ENCODE measurements around the gene NUP98. TPM values are rescaled to one million over a fixed set of nuclear protein-coding genes. Genes with fewer than 3 reads are reported as not detected.

Gene NUP98
- total and polyA plus RNA-seq, 10 of the 15 experiments (the other 5 are each of a cell fraction or from before 2014, with no cell fraction given): 21.7 to 108 (median 78.9) TPM

GRCh38 chr11:3641701-3642070, 155.7 kb downstream of the NUP98 start, which contains the start of gene ART5:
Gene ART5 (minus strand): TSS chr11:3641992. CDS start chr11:3641862, 130 bp downstream.
- ChIA-PET RAD21 (ENCODE audit: unreplicated experiment) (no interaction called here), SMC1A (ENCODE audit: uncharacterized antibody, unreplicated experiment) (no interaction called here), CTCF (no interaction called here), POLR2A (no interaction called here)
- Histone ChIP-seq H2AFZ (ENCODE audit: control insufficient read depth, low read depth, low read length) (peak within 1 kb of the TSS; percentile 46), H3K27me3 (replicated peaks in 1 of 2; ENCODE audit: control insufficient read depth in 2 of 2, insufficient read depth in 2 of 2, low read length in 1 of 2) (no peaks in the 10 kb centered on the region; a peak in 2 of 4 replicates), H3K4me3 (no peak within 1 kb of the TSS; the same call in 1 of the 2 replicates), H3K9ac (ENCODE audit: control insufficient read depth, insufficient read depth, low read length) (no peak within 1 kb of the TSS), H4K20me1 (ENCODE audit: control insufficient read depth, insufficient read depth) (no peaks in the 10 kb centered on the region), H3K27ac (ENCODE audit: control insufficient read depth, insufficient read depth) (no peak within 1 kb of the TSS), H3K36me3 (ENCODE audit: control insufficient read depth in 2 of 2, insufficient read depth in 2 of 2, low read length in 1 of 2) (no peaks in the 10 kb centered on the region), H3K4me2 (ENCODE audit: control insufficient read depth, insufficient read depth) (peak within 1 kb of the TSS; percentile 73), H3K9me3 (replicated peaks; ENCODE audit: control insufficient read depth, insufficient read depth, low read length) (no peaks in the 10 kb centered on the region; the same call in 2 of the 3 replicates), H3K79me2 (ENCODE audit: control insufficient read depth, insufficient read depth, low read length) (no peaks in the 10 kb centered on the region), H3K4me1 (ENCODE audit: control insufficient read depth, insufficient read depth, low read length) (peaks cover 2% of the 10 kb centered on the region; the same call in 1 of the 2 replicates)
- no peak for ATAC-seq
- TF ChIP-seq EGR1 (IDR thresholded peaks at IDR 0.05; ENCODE audit: borderline replicate concordance in 1 of 2, low read depth in 2 of 2, low read length in 2 of 2) (0 out of 3 replicates have a peak, but pooled peaks of 1 of the 2 experiments have one; percentile 4), SMARCA5 (IDR thresholded peaks at IDR 0.05) (no peak)
- no peak for DNase-seq (ENCODE audit: low read depth, low spot score)
- intact Hi-C loops (cut with micrococcal nuclease; ENCODE audit: unreplicated experiment) (no loop called here), in situ Hi-C loops (cut with MboI) (no loop called here)
- no peak for FAIRE-seq
- WGBS (ENCODE audit: insufficient coverage, insufficient replicate concordance, low lambda C conversion rate, missing lambda C conversion rate): 50% methylated on average over 20 of the region's 21 CpGs
- no TSS peak for BruUV-seq (replicated peaks)

GRCh38 chr11:3641191-3641590, 156.2 kb downstream of the NUP98 start:
- DNase-seq (ENCODE audit: low read depth, low spot score) (no peak), ATAC-seq (no peak), FAIRE-seq (no peak)
- BruUV-seq (replicated peaks): no TSS peak
- Histone ChIP-seq H3K36me3 (ENCODE audit: control insufficient read depth in 2 of 2, insufficient read depth in 2 of 2, low read length in 1 of 2) (no peaks in the 10 kb centered on the region), H3K27ac (ENCODE audit: control insufficient read depth, insufficient read depth) (no peak overlapping the region), H3K9me3 (replicated peaks; ENCODE audit: control insufficient read depth, insufficient read depth, low read length) (no peaks in the 10 kb centered on the region; the same call in 2 of the 3 replicates), H3K4me1 (ENCODE audit: control insufficient read depth, insufficient read depth, low read length) (peaks cover 2% of the 10 kb centered on the region; the same call in 1 of the 2 replicates), H2AFZ (ENCODE audit: control insufficient read depth, low read depth, low read length) (no peak overlapping the region), H3K4me3 (no peak overlapping the region), H3K9ac (ENCODE audit: control insufficient read depth, insufficient read depth, low read length) (no peak overlapping the region), H3K79me2 (ENCODE audit: control insufficient read depth, insufficient read depth, low read length) (no peaks in the 10 kb centered on the region), H3K27me3 (replicated peaks in 1 of 2; ENCODE audit: control insufficient read depth in 2 of 2, insufficient read depth in 2 of 2, low read length in 1 of 2) (no peaks in the 10 kb centered on the region; a peak in 2 of 4 replicates), H4K20me1 (ENCODE audit: control insufficient read depth, insufficient read depth) (no peaks in the 10 kb centered on the region), H3K4me2 (ENCODE audit: control insufficient read depth, insufficient read depth) (no peak overlapping the region)
- ChIA-PET POLR2A (no interaction called here), RAD21 (ENCODE audit: unreplicated experiment) (no interaction called here), CTCF (no interaction called here), SMC1A (ENCODE audit: uncharacterized antibody, unreplicated experiment) (no interaction called here)
- in situ Hi-C loops (cut with MboI): no loop called here
- 34% methylated on average over 8 of the region's 8 CpGs for WGBS (ENCODE audit: insufficient coverage, insufficient replicate concordance, low lambda C conversion rate, missing lambda C conversion rate)
- TF ChIP-seq PAX8 (IDR thresholded peaks at IDR 0.05) (no peak), POLR2A (IDR thresholded peaks at IDR 0.05; ENCODE audit: low read depth, low read length) (no peak), SPI1 (IDR thresholded peaks at IDR 0.05; ENCODE audit: borderline replicate concordance, insufficient read depth, low read depth, low read length) (no peak), GABPA (IDR thresholded peaks at IDR 0.05; ENCODE audit: low read depth) (no peak)
- TF ChIP-seq, protein P1, sequence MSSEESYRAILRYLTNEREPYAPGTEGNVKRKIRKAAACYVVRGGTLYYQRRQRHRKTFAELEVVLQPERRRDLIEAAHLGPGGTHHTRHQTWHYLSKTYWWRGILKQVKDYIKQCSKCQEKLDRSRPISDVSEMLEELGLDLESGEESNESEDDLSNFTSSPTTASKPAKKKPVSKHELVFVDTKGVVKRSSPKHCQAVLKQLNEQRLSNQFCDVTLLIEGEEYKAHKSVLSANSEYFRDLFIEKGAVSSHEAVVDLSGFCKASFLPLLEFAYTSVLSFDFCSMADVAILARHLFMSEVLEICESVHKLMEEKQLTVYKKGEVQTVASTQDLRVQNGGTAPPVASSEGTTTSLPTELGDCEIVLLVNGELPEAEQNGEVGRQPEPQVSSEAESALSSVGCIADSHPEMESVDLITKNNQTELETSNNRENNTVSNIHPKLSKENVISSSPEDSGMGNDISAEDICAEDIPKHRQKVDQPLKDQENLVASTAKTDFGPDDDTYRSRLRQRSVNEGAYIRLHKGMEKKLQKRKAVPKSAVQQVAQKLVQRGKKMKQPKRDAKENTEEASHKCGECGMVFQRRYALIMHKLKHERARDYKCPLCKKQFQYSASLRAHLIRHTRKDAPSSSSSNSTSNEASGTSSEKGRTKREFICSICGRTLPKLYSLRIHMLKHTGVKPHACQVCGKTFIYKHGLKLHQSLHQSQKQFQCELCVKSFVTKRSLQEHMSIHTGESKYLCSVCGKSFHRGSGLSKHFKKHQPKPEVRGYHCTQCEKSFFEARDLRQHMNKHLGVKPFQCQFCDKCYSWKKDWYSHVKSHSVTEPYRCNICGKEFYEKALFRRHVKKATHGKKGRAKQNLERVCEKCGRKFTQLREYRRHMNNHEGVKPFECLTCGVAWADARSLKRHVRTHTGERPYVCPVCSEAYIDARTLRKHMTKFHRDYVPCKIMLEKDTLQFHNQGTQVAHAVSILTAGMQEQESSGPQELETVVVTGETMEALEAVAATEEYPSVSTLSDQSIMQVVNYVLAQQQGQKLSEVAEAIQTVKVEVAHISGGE (CRISPR knock-in tag; IDR thresholded peaks at IDR 0.05): no peak
- intact Hi-C loops (cut with micrococcal nuclease; ENCODE audit: unreplicated experiment): no loop called here

All from GM12878 (cell line).